ENCODE results near the gene PCDHGA12.

- no peak for TF ChIP-seq GATA2 (IDR thresholded peaks at IDR 0.05; ENCODE audit: low read depth, low read length)
- TF ChIP-seq GATA3 (IDR thresholded peaks at IDR 0.05; ENCODE audit: low read depth, low read length), result no peak
Observed at GRCh38 chr5:141411575-141411974, 18.7 kb upstream of the PCDHGA12 start.
